WTC11 (cell line): ENCODE measurements around the gene ANKRD52. TPM values are rescaled to one million over a fixed set of nuclear protein-coding genes. Genes with fewer than 3 reads are reported as not detected.
A peak's percentile ranks its signal among the peaks of the same experiment; 100 is the strongest.

Experiments used
- ATF1 ChIP-seq: sonication (generic); formaldehyde crosslinking; IDR thresholded peaks from 2 replicates; pipeline ENCODE4 v1.8.1; 2023; ENCODE audit warnings: mild to moderate bottlenecking, moderate library complexity, missing genetic modification reagents
- CBFB ChIP-seq: sonication (generic); formaldehyde crosslinking; IDR thresholded peaks from 2 replicates; pipeline ENCODE4 v1.8.1; 2022; ENCODE audit warnings: mild to moderate bottlenecking, low read depth, missing genetic modification reagents
- CREM ChIP-seq: sonication (generic); formaldehyde crosslinking; IDR thresholded peaks from 2 replicates; pipeline ENCODE4 v1.8.1; 2022; ENCODE audit warnings: mild to moderate bottlenecking, missing genetic modification reagents, moderate library complexity
- ETV6 ChIP-seq: sonication (generic); formaldehyde crosslinking; IDR thresholded peaks from 2 replicates; pipeline ENCODE4 v1.8.1; 2022; ENCODE audit warnings: mild to moderate bottlenecking, missing genetic modification reagents
- FOXK1 ChIP-seq: sonication (generic); formaldehyde crosslinking; IDR thresholded peaks from 2 replicates; pipeline ENCODE4 v1.8.0; 2022; ENCODE audit warnings: mild to moderate bottlenecking, moderate library complexity, missing genetic modification reagents
- GRHL2 ChIP-seq: fragments of 250-450 bp; sonication (Bioruptor Pico); IDR thresholded peaks from 2 replicates; pipeline ENCODE4 v1.8.0; 2022; ENCODE audit warnings: mild to moderate bottlenecking, moderate library complexity; ENCODE audit not compliant: insufficient replicate concordance, severe bottlenecking
- HMGA2 ChIP-seq: fragments of 250-450 bp; sonication (Bioruptor Pico); IDR thresholded peaks from 2 replicates; pipeline ENCODE4 v1.4.0; 2021; ENCODE audit warnings: mild to moderate bottlenecking, moderate library complexity
- JAZF1 ChIP-seq: fragments of 250-450 bp; sonication (Bioruptor Pico); IDR thresholded peaks from 2 replicates; pipeline ENCODE4 v1.9.0; 2021; ENCODE audit warnings: moderate library complexity, mild to moderate bottlenecking, inconsistent platforms
- KAT7 ChIP-seq: sonication (generic); formaldehyde crosslinking; IDR thresholded peaks from 2 replicates; pipeline ENCODE4 v1.8.1; 2023; ENCODE audit warnings: missing genetic modification reagents, mild to moderate bottlenecking, borderline replicate concordance
- MYBL2 ChIP-seq: sonication (generic); formaldehyde crosslinking; IDR thresholded peaks from 2 replicates; pipeline ENCODE4 v1.8.1; 2023; ENCODE audit warnings: mild to moderate bottlenecking, moderate library complexity, missing genetic modification reagents
- NR3C1 ChIP-seq: sonication (generic); formaldehyde crosslinking; conservative IDR thresholded peaks from 2 replicates; pipeline ENCODE4 v1.8.1; 2023; ENCODE audit warnings: low read depth, mild to moderate bottlenecking, missing genetic modification reagents
- SMAD3 ChIP-seq: sonication (generic); formaldehyde crosslinking; IDR thresholded peaks from 2 replicates; pipeline ENCODE4 v1.8.0; 2022; ENCODE audit warnings: missing genetic modification reagents, mild to moderate bottlenecking, borderline replicate concordance
- TCF7 ChIP-seq: sonication (generic); formaldehyde crosslinking; IDR thresholded peaks from 2 replicates; pipeline ENCODE4 v1.8.0; 2022; ENCODE audit warnings: mild to moderate bottlenecking, low read depth, missing genetic modification reagents, moderate library complexity
- TEAD1 ChIP-seq: sonication (generic); formaldehyde crosslinking; IDR thresholded peaks from 2 replicates; pipeline ENCODE4 v1.8.0; 2022; ENCODE audit warnings: mild to moderate bottlenecking, missing genetic modification reagents
- TP53 ChIP-seq: sonication (generic); formaldehyde crosslinking; IDR thresholded peaks from 2 replicates; pipeline ENCODE4 v1.8.1; 2023; ENCODE audit warnings: mild to moderate bottlenecking, missing genetic modification reagents
- ZBTB21 ChIP-seq: sonication (generic); formaldehyde crosslinking; IDR thresholded peaks from 2 replicates; pipeline ENCODE4 v1.8.1; 2023; ENCODE audit warnings: mild to moderate bottlenecking, missing genetic modification reagents, borderline replicate concordance
- ZNF121 ChIP-seq: sonication (generic); formaldehyde crosslinking; IDR thresholded peaks from 2 replicates; pipeline ENCODE4 v1.8.0; 2023; ENCODE audit warnings: missing genetic modification reagents
- ZNF138 ChIP-seq: sonication (generic); formaldehyde crosslinking; conservative IDR thresholded peaks from 2 replicates; pipeline ENCODE4 v1.8.1; 2022; ENCODE audit warnings: mild to moderate bottlenecking, moderate library complexity, missing genetic modification reagents
- ZNF219 ChIP-seq: sonication (generic); formaldehyde crosslinking; IDR thresholded peaks from 2 replicates; pipeline ENCODE4 v1.8.0; 2023; ENCODE audit warnings: missing genetic modification reagents, mild to moderate bottlenecking, borderline replicate concordance
- ZNF232 ChIP-seq: sonication (generic); formaldehyde crosslinking; IDR thresholded peaks from 2 replicates; pipeline ENCODE4 v1.8.0; 2022; ENCODE audit warnings: mild to moderate bottlenecking, missing genetic modification reagents
- ZNF396 ChIP-seq: fragments of 250-450 bp; sonication (Bioruptor Pico); IDR thresholded peaks from 2 replicates; pipeline ENCODE4 v1.8.0; 2021; ENCODE audit warnings: mild to moderate bottlenecking, moderate library complexity, borderline replicate concordance
- ZNF423 ChIP-seq: fragments of 250-450 bp; sonication (Bioruptor Pico); IDR thresholded peaks from 2 replicates; pipeline ENCODE4 v2.1.2; 2022; ENCODE audit warnings: mild to moderate bottlenecking, moderate library complexity
- ZNF671 ChIP-seq: fragments of 250-450 bp; sonication (Bioruptor Pico); IDR thresholded peaks from 2 replicates; pipeline ENCODE4 v1.8.0; 2021; ENCODE audit warnings: mild to moderate bottlenecking
- total RNA-seq: library from RNA; stranded (reverse); gene quantifications from 3 replicates; pipeline ENCODE4 v1.2.3, GENCODE V29; 2021
- TF ChIP-seq, protein P1 (sequence below): fragments of 250-450 bp; sonication (Bioruptor Pico); IDR thresholded peaks from 2 replicates; pipeline ENCODE4 v1.8.0; 2021; ENCODE audit warnings: mild to moderate bottlenecking
- TF ChIP-seq, protein P2 (sequence below): sonication (generic); formaldehyde crosslinking; IDR thresholded peaks from 2 replicates; pipeline ENCODE4 v1.8.1; 2022; ENCODE audit warnings: low read depth, missing genetic modification reagents, borderline replicate concordance
- TF ChIP-seq, protein P3 (sequence below): sonication (generic); formaldehyde crosslinking; IDR thresholded peaks from 2 replicates; pipeline ENCODE4 v1.8.1; 2022; ENCODE audit warnings: low read depth, mild to moderate bottlenecking, moderate library complexity, missing genetic modification reagents, borderline replicate concordance
- TF ChIP-seq, protein P4 (sequence below): sonication (generic); formaldehyde crosslinking; IDR thresholded peaks from 2 replicates; pipeline ENCODE4 v1.8.0; 2022; ENCODE audit warnings: mild to moderate bottlenecking, missing genetic modification reagents
- TF ChIP-seq, protein P5 (sequence below): sonication (generic); formaldehyde crosslinking; IDR thresholded peaks from 2 replicates; pipeline ENCODE4 v1.8.1; 2023; ENCODE audit warnings: mild to moderate bottlenecking, missing genetic modification reagents, moderate library complexity
- TF ChIP-seq, protein P6 (sequence below): sonication (generic); formaldehyde crosslinking; IDR thresholded peaks from 2 replicates; pipeline ENCODE4 v1.8.0; 2022; ENCODE audit warnings: mild to moderate bottlenecking, missing genetic modification reagents
- TF ChIP-seq, protein P7 (sequence below): sonication (generic); formaldehyde crosslinking; IDR thresholded peaks from 2 replicates; pipeline ENCODE4 v1.8.1; 2022; ENCODE audit warnings: mild to moderate bottlenecking, moderate library complexity, missing genetic modification reagents

ANKRD52 gene
- total RNA-seq, 1 experiment from 2014 or later, result 41.2 TPM

DNA sequence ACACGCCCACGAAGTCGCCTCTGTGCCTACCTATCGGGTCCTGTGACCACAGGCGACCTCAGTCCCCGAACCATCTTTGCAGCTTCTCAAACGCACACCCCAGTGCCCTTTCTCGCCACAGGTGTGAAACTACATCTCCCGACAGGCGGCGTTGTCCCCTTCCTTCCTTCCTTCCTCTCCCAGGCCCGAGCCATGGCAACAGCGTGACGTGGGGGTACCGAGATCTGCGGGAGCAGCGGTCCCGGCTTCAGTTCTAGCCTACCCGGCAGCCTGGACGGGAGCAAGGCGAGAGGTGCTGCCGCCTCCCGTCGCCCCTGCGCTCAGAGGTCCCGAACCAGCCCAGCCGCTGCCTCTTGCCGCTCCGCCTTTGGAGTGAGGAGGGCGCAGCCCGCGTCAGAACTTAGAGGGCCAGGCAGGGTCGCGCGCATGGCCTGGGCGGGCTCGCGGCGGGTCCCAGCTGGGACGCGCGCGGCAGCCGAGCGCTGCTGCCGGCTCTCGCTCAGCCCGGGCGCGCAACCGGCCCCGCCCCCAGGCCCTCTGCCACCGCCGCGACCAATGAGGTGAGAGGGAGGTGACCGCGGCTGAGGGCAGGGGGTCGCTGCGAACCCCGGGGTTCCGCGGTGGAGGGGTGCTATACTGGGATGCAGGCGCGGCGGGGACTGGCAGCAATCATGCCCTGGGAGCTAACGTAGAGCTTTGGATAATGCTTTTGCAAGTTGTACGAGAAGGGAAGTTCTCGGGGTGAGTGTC is 8.7 kb upstream of the ANKRD52 start, which contains the start of gene COQ10A (continued):
- TF ChIP-seq, protein P1, sequence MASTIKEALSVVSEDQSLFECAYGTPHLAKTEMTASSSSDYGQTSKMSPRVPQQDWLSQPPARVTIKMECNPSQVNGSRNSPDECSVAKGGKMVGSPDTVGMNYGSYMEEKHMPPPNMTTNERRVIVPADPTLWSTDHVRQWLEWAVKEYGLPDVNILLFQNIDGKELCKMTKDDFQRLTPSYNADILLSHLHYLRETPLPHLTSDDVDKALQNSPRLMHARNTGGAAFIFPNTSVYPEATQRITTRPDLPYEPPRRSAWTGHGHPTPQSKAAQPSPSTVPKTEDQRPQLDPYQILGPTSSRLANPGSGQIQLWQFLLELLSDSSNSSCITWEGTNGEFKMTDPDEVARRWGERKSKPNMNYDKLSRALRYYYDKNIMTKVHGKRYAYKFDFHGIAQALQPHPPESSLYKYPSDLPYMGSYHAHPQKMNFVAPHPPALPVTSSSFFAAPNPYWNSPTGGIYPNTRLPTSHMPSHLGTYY (CRISPR knock-in tag), result no peak
- TF ChIP-seq CBFB (CRISPR knock-in tag), result 0 out of 2 replicates have a peak, but pooled peaks have one; percentile 90
- TF ChIP-seq TP53 (CRISPR knock-in tag), result 0 out of 2 replicates have a peak, but pooled peaks have one; percentile 80
- TF ChIP-seq TEAD1, result peak; percentile 63
- TF ChIP-seq, protein P2, sequence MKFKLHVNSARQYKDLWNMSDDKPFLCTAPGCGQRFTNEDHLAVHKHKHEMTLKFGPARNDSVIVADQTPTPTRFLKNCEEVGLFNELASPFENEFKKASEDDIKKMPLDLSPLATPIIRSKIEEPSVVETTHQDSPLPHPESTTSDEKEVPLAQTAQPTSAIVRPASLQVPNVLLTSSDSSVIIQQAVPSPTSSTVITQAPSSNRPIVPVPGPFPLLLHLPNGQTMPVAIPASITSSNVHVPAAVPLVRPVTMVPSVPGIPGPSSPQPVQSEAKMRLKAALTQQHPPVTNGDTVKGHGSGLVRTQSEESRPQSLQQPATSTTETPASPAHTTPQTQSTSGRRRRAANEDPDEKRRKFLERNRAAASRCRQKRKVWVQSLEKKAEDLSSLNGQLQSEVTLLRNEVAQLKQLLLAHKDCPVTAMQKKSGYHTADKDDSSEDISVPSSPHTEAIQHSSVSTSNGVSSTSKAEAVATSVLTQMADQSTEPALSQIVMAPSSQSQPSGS (CRISPR knock-in tag), result no peak
- peak; percentile 88 for TF ChIP-seq ZNF423 (CRISPR knock-in tag)
- TF ChIP-seq, protein P3, sequence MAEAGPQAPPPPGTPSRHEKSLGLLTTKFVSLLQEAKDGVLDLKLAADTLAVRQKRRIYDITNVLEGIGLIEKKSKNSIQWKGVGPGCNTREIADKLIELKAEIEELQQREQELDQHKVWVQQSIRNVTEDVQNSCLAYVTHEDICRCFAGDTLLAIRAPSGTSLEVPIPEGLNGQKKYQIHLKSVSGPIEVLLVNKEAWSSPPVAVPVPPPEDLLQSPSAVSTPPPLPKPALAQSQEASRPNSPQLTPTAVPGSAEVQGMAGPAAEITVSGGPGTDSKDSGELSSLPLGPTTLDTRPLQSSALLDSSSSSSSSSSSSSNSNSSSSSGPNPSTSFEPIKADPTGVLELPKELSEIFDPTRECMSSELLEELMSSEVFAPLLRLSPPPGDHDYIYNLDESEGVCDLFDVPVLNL, result no peak
- TF ChIP-seq FOXK1 (CRISPR knock-in tag), result peak; percentile 91
- TF ChIP-seq JAZF1 (CRISPR knock-in tag), result no peak
- TF ChIP-seq ZNF121 (CRISPR knock-in tag), result 0 out of 2 replicates have a peak, but pooled peaks have one; percentile 25
- peak; percentile 88; the same call in 1 of the 2 replicates for TF ChIP-seq SMAD3 (CRISPR knock-in tag)
- no peak for TF ChIP-seq ZNF138 (CRISPR knock-in tag)
- peak; percentile 87 for TF ChIP-seq KAT7 (CRISPR knock-in tag)
- TF ChIP-seq, protein P4, sequence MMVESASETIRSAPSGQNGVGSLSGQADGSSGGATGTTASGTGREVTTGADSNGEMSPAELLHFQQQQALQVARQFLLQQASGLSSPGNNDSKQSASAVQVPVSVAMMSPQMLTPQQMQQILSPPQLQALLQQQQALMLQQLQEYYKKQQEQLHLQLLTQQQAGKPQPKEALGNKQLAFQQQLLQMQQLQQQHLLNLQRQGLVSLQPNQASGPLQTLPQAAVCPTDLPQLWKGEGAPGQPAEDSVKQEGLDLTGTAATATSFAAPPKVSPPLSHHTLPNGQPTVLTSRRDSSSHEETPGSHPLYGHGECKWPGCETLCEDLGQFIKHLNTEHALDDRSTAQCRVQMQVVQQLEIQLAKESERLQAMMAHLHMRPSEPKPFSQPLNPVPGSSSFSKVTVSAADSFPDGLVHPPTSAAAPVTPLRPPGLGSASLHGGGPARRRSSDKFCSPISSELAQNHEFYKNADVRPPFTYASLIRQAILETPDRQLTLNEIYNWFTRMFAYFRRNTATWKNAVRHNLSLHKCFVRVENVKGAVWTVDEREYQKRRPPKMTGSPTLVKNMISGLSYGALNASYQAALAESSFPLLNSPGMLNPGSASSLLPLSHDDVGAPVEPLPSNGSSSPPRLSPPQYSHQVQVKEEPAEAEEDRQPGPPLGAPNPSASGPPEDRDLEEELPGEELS (CRISPR knock-in tag), result peak; percentile 45; the same call in 1 of the 2 replicates
- no peak for TF ChIP-seq HMGA2 (CRISPR knock-in tag)
- TF ChIP-seq ZNF232, result 0 out of 2 replicates have a peak, but pooled peaks have one; percentile 38
- TF ChIP-seq, protein P5, sequence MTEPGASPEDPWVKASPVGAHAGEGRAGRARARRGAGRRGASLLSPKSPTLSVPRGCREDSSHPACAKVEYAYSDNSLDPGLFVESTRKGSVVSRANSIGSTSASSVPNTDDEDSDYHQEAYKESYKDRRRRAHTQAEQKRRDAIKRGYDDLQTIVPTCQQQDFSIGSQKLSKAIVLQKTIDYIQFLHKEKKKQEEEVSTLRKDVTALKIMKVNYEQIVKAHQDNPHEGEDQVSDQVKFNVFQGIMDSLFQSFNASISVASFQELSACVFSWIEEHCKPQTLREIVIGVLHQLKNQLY (CRISPR knock-in tag), result no peak
- peak; percentile 95 for TF ChIP-seq ETV6 (CRISPR knock-in tag)
- TF ChIP-seq GRHL2, result no peak
- 0 out of 2 replicates have a peak, but pooled peaks have one; percentile 48 for TF ChIP-seq NR3C1 (CRISPR knock-in tag)
- TF ChIP-seq, protein P6, sequence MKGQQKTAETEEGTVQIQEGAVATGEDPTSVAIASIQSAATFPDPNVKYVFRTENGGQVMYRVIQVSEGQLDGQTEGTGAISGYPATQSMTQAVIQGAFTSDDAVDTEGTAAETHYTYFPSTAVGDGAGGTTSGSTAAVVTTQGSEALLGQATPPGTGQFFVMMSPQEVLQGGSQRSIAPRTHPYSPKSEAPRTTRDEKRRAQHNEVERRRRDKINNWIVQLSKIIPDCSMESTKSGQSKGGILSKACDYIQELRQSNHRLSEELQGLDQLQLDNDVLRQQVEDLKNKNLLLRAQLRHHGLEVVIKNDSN, result peak; percentile 11; the same call in 1 of the 2 replicates
- TF ChIP-seq MYBL2, result peak; percentile 6; the same call in 1 of the 2 replicates
- TF ChIP-seq ZBTB21 (CRISPR knock-in tag), result 0 out of 2 replicates have a peak, but pooled peaks have one; percentile 56
- no peak for TF ChIP-seq ZNF396 (CRISPR knock-in tag)
- TF ChIP-seq ATF1 (CRISPR knock-in tag), result no peak
- TF ChIP-seq ZNF671 (CRISPR knock-in tag), result no peak
- TF ChIP-seq CREM (CRISPR knock-in tag), result peak; percentile 77; the same call in 1 of the 2 replicates
- TF ChIP-seq, protein P7, sequence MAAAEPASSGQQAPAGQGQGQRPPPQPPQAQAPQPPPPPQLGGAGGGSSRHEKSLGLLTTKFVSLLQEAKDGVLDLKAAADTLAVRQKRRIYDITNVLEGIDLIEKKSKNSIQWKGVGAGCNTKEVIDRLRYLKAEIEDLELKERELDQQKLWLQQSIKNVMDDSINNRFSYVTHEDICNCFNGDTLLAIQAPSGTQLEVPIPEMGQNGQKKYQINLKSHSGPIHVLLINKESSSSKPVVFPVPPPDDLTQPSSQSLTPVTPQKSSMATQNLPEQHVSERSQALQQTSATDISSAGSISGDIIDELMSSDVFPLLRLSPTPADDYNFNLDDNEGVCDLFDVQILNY (CRISPR knock-in tag), result peak; percentile 86
- TF ChIP-seq ZNF219 (CRISPR knock-in tag), result no peak
- no peak for TF ChIP-seq TCF7 (CRISPR knock-in tag)
